ENCODE results near the gene TESMIN.

Gene TESMIN

GRCh38 chr11:68658097-68658496, 93.2 kb downstream of the TESMIN start:
- no peak for DNase-seq

Measured in activated CD8-positive, alpha-beta memory T cell treated with anti-CD3 and anti-CD28 coated beads, Interleukin-2, amount 50 U/mL, for 4 hours (primary cell).